Endothelial cell of umbilical vein (primary cell): ENCODE data around the gene PAPPA2. TPM values are rescaled to one million over a fixed set of nuclear protein-coding genes. Genes with fewer than 3 reads are reported as not detected.

Experiments
- BruUV-seq: library from RNA; stranded (reverse); fragments of 400-500 nt; replicated peaks from 2 replicates; lab custom pipeline; 2021; lab: Mats Ljungman, UMichigan
- CTCF ChIA-PET: fragments of 300-600, 350-600 bp; sonication (Branson Sonifier 250); formaldehyde crosslinking; loops from one replicate; lab custom pipeline; 2021; ENCODE audit warnings: antibody characterized with exemption, inconsistent platforms; lab: Charles Lee
- POLR2A ChIA-PET: fragments of 300-600, 350-600 bp; sonication (Branson Sonifier 250); formaldehyde crosslinking; loops from one replicate; lab custom pipeline; 2021; ENCODE audit warnings: antibody characterized with exemption, inconsistent platforms; lab: Charles Lee
- DNase-seq: peaks from one replicate; pipeline ENCODE4 v3.0.0-alpha.2; 2011; ENCODE audit warnings: low read depth, low spot score
- FAIRE-seq: peaks from 2 replicates; lab custom pipeline; 2011; peaks lifted over from hg19 to GRCh38; lab: Jason Lieb, UNC
- H2AFZ ChIP-seq: 2 replicates; pipeline ENCODE4 v1.6.0; 2012; ENCODE audit warnings: low read depth, low read length, control low read depth, inconsistent platforms
- H3K27ac ChIP-seq: 2 replicates; pipeline ENCODE4 v1.5.1; 2011; ENCODE audit warnings: low read depth, mild to moderate bottlenecking, control low read depth, low read length, moderate library complexity; ENCODE audit not compliant: insufficient read depth
- H3K27me3 ChIP-seq, 2 experiments: 2 replicates each; pipeline versions ENCODE4 v1.6.0 to v1.6.1; 2011; ENCODE audit warnings: low read length in 2 of 2, mixed read lengths in 1 of 2; ENCODE audit not compliant: control insufficient read depth in 2 of 2, insufficient read depth in 2 of 2
- H3K36me3 ChIP-seq, 2 experiments: 2 replicates in 1 of 2; 3 replicates in 1 of 2; pipeline ENCODE4 v1.5.1; 2011; ENCODE audit warnings: low read length in 2 of 2, mild to moderate bottlenecking in 1 of 2, moderate library complexity in 1 of 2; ENCODE audit not compliant: control insufficient read depth in 2 of 2, insufficient read depth in 2 of 2; ENCODE audit errors: extremely low read depth in 1 of 2
- H3K4me1 ChIP-seq: 3 replicates; pipeline ENCODE4 v1.5.1; 2011; ENCODE audit warnings: mild to moderate bottlenecking, low read length; ENCODE audit not compliant: control insufficient read depth, insufficient read depth; ENCODE audit errors: extremely low read depth
- H3K4me2 ChIP-seq: 2 replicates; pipeline ENCODE4 v1.6.1; 2011; ENCODE audit warnings: low read length, control low read depth, mixed read lengths; ENCODE audit not compliant: insufficient read depth
- H3K4me3 ChIP-seq, 3 experiments: fragments of 200-600 bp in 1 of 3; sonication (generic), shearing (Covaris generic) in 1 of 3; replicated peaks in 1 of 3; 2 replicates each; pipeline ENCODE4 v1.5.1; 2011 to 2016; ENCODE audit warnings: control low read depth in 3 of 3, low read length in 3 of 3, mild to moderate bottlenecking in 2 of 3, inconsistent platforms in 1 of 3, low read depth in 1 of 3, moderate library complexity in 1 of 3; ENCODE audit not compliant: insufficient read depth in 1 of 3
- H3K79me2 ChIP-seq: 2 replicates; pipeline ENCODE4 v1.6.0; 2012; ENCODE audit warnings: low read length, inconsistent platforms; ENCODE audit not compliant: control insufficient read depth, insufficient read depth
- H3K9ac ChIP-seq: replicated peaks from 2 replicates; pipeline ENCODE3; 2011; ENCODE audit warnings: low read length, control low read depth; ENCODE audit not compliant: insufficient read depth; ENCODE audit errors: extremely low read depth
- H3K9me1 ChIP-seq: replicated peaks from 3 replicates; pipeline ENCODE4 v1.6.0; 2011; ENCODE audit warnings: mild to moderate bottlenecking, low read length; ENCODE audit not compliant: control insufficient read depth, insufficient read depth; ENCODE audit errors: extremely low read depth
- H3K9me3 ChIP-seq: replicated peaks from 2 replicates; pipeline ENCODE4 v1.5.1; 2012; ENCODE audit warnings: low read length, inconsistent platforms; ENCODE audit not compliant: control insufficient read depth, insufficient read depth
- H4K20me1 ChIP-seq: replicated peaks from 2 replicates; pipeline ENCODE3; 2011; ENCODE audit warnings: mild to moderate bottlenecking, low read length; ENCODE audit not compliant: control insufficient read depth, insufficient read depth; ENCODE audit errors: extremely low read depth
- CTCF ChIP-seq, 2 donors: IDR thresholded peaks; 1 replicate in 1 of 2; 2 replicates in 1 of 2; pipeline ENCODE4 v1.5.1; 2011; ENCODE audit warnings: low read length in 2 of 2, mild to moderate bottlenecking in 2 of 2, moderate library complexity in 2 of 2, control low read depth in 1 of 2, inconsistent platforms in 1 of 2, low read depth in 1 of 2; ENCODE audit not compliant: insufficient read depth in 1 of 2; ENCODE audit errors: extremely low read depth in 1 of 2
- EZH2 ChIP-seq: IDR thresholded peaks from 2 replicates; pipeline ENCODE4 v1.6.1; 2012; ENCODE audit warnings: borderline replicate concordance, low read depth, mild to moderate bottlenecking, moderate library complexity, low read length, inconsistent platforms; ENCODE audit not compliant: severe bottlenecking
- FOS ChIP-seq: IDR thresholded peaks from 2 replicates; pipeline ENCODE4 v1.6.1; 2011; ENCODE audit warnings: mild to moderate bottlenecking, low read length, moderate library complexity, borderline replicate concordance; ENCODE audit not compliant: insufficient read depth
- GATA2 ChIP-seq: IDR thresholded peaks from 2 replicates; pipeline ENCODE4 v1.7.0; 2011; ENCODE audit warnings: low read depth, mild to moderate bottlenecking, moderate library complexity, mixed read lengths, low read length; ENCODE audit not compliant: insufficient read length, insufficient read depth
- JUN ChIP-seq: IDR thresholded peaks from 2 replicates; pipeline ENCODE4 v1.6.1; 2011; ENCODE audit warnings: borderline replicate concordance, low read depth; ENCODE audit not compliant: insufficient read length, insufficient read depth
- MAX ChIP-seq: IDR thresholded peaks from 2 replicates; pipeline ENCODE4 v1.6.1; 2011; ENCODE audit not compliant: insufficient read depth, insufficient read length
- MYC ChIP-seq: IDR thresholded peaks from one replicate; pipeline ENCODE4 v1.6.1; 2011; ENCODE audit warnings: mild to moderate bottlenecking, low read depth, low read length
- POLR2A ChIP-seq: IDR thresholded peaks from 2 replicates; pipeline ENCODE4 v1.6.1; 2012; ENCODE audit warnings: low read depth, mild to moderate bottlenecking, control low read depth, low read length
- POLR2AphosphoS5 ChIP-seq: IDR thresholded peaks from 2 replicates; pipeline ENCODE4 v1.6.1; 2012; ENCODE audit warnings: low read depth, mild to moderate bottlenecking, control low read depth, low read length, moderate library complexity; ENCODE audit not compliant: insufficient read depth
- dilution Hi-C: fragments of 300-500 bp; cut with MboI; formaldehyde crosslinking; loops from one replicate; pipeline ENCODE4 v1.15.0; 2019; ENCODE audit warnings: low sequenced_read_pairs; ENCODE audit not compliant: extremely low pct_ligation_motif_present
- intact Hi-C: fragments of 100-400 bp; cut with micrococcal nuclease; formaldehyde crosslinking; loops from one replicate; pipeline ENCODE4 v1.10.0; 2022
- polyA plus RNA-seq, 4 experiments: library from polyadenylated mRNA; depleted of rRNA in 3 of 4; stranded (reverse) in 3 of 4; unstranded in 1 of 4; fragments of >200 nt; gene quantifications; 2 replicates each; pipeline versions ENCODE4 v1.2.1 to v1.2.3, GENCODE V29; 2011 to 2012; ENCODE audit warnings: missing spikeins in 1 of 4
- total RNA-seq: library from RNA; stranded (reverse); gene quantifications from 2 replicates; pipeline ENCODE4 v1.2.3, GENCODE V29; 2021

PAPPA2 gene
- total and polyA plus RNA-seq, 2 donors (not counting 3 experiments of a cell fraction or from before 2014, with no cell fraction given): not detected

DNA sequence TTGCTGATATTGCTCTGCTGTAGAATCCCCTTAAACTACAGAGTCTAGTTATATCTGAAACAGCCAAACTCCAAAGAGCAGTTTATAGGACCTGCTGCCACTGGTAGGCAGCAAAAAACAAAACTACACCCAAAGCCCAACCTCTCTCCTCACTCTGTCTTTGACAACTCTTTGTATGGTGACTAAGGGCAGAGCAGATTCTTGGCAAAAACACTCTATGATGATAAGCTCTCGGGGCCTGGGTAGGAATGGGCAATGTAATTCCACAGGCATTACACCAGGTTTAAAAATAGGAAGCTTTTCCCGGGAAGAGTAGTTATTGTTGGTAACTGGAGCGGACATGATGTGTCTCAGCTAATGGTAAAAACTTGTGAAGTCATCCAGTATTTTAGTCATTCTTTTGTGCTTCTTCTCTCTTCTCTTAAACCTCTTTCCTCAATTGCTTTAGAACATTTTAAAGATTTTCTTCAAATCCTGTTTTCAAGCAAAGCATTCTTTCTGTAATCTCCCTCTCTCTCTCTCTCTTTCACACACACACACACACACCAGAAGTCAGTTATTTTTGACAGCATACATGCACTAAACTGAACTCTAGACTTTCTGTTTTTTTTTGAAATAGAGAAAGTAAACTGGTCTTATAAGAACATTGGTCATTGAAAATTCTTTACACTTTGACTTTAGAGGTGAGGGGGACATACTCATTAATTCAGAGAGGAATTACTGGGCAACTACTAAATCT is 193.5 kb downstream of the PAPPA2 start:
- no peak for DNase-seq
- H3K4me3 ChIP-seq: no peak overlapping the region
- no peaks in the 10 kb centered on the region for H3K79me2 ChIP-seq
- dilution Hi-C loops: no loop called here
- CTCF ChIA-PET: no interaction called here
- TF ChIP-seq MYC (no peak), JUN (no peak), EZH2 (no peak), FOS (no peak), POLR2A (no peak), POLR2AphosphoS5 (no peak), CTCF (IDR thresholded peaks at IDR 0.05; ENCODE audit: extremely low read depth in 1 of 2, insufficient read depth in 1 of 2, low read depth in 1 of 2, low read length in 2 of 2) (no peak), MAX (no peak), GATA2 (no peak)
- intact Hi-C loops: no loop called here
- no peak for FAIRE-seq
- H3K27me3 ChIP-seq: no peaks in the 10 kb centered on the region
- no peak overlapping the region for H2AFZ ChIP-seq
- no TSS peak for BruUV-seq
- POLR2A ChIA-PET: no interaction called here
- H3K9me1 ChIP-seq: no peaks in the 10 kb centered on the region
- no peak overlapping the region for H3K27ac ChIP-seq
- H3K4me2 ChIP-seq: no peak overlapping the region
- peaks cover 2% of the 10 kb centered on the region for H3K9me3 ChIP-seq
- no peaks in the 10 kb centered on the region for H3K36me3 ChIP-seq
- no peak overlapping the region for H3K9ac ChIP-seq
- no peaks in the 10 kb centered on the region for H4K20me1 ChIP-seq
- no peaks in the 10 kb centered on the region for H3K4me1 ChIP-seq
